GM19455 (cell line): ENCODE data around the gene CAPG.
A peak's percentile ranks its signal among the peaks of the same experiment; 100 is the strongest.
"Not testable (repeated sequence)": the region's sequence is repeated elsewhere in the genome, so short reads cannot be mapped to it uniquely, and the experiment has no call there.

Experiments
- ATAC-seq: cut with Tn5 transposase; IDR thresholded peaks from one replicate; pipeline ENCODE4 v1.9.1; 2021; ENCODE audit not compliant: unreplicated experiment

CAPG gene, protein sequence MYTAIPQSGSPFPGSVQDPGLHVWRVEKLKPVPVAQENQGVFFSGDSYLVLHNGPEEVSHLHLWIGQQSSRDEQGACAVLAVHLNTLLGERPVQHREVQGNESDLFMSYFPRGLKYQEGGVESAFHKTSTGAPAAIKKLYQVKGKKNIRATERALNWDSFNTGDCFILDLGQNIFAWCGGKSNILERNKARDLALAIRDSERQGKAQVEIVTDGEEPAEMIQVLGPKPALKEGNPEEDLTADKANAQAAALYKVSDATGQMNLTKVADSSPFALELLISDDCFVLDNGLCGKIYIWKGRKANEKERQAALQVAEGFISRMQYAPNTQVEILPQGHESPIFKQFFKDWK

DNA sequence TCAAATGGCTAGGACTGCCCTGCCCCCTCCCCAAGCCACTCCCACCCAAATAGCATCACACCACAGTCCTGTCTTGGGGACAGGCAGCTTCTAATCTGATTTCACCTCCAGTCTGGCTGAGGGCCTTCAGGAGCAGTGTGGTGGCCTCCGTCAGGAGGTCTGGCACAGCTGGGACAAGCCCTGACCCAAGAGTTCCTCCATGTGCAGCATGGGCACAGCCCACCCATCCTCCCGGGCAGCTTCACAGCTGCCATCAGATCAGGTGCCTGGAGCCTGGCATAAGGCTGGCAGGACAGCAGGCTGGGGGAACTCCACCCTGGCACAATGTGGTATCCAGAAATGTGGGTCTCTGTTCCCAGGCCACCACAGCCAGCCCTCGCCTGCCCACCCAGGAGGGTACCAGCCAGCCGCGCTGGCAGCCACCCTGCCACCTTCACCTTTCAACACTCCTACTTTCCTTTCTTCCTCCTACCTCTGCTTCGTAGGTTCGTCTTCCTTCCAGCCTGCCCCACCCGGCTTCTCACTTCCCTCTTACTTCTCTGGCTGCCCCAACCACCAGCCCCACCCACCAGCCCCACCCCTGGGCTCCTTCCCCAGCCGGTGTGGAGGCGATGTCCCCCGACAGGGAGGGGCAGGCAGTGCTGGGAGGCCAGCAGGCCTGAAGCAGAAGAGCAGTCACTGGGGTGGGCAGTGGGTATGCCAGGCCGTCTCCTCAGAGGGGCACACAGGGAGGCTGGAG, at the start of gene CAPG:
CAPG (minus strand) TSS at position 522 of the 739 bp plus-strand sequence. CDS start 8,221 bp downstream, outside the sequence.
- ATAC-seq, result peak; percentile 60

- no peak for ATAC-seq
Measured at GRCh38 chr2:85459771-85460170, 49.6 kb upstream of the CAPG start.

DNA sequence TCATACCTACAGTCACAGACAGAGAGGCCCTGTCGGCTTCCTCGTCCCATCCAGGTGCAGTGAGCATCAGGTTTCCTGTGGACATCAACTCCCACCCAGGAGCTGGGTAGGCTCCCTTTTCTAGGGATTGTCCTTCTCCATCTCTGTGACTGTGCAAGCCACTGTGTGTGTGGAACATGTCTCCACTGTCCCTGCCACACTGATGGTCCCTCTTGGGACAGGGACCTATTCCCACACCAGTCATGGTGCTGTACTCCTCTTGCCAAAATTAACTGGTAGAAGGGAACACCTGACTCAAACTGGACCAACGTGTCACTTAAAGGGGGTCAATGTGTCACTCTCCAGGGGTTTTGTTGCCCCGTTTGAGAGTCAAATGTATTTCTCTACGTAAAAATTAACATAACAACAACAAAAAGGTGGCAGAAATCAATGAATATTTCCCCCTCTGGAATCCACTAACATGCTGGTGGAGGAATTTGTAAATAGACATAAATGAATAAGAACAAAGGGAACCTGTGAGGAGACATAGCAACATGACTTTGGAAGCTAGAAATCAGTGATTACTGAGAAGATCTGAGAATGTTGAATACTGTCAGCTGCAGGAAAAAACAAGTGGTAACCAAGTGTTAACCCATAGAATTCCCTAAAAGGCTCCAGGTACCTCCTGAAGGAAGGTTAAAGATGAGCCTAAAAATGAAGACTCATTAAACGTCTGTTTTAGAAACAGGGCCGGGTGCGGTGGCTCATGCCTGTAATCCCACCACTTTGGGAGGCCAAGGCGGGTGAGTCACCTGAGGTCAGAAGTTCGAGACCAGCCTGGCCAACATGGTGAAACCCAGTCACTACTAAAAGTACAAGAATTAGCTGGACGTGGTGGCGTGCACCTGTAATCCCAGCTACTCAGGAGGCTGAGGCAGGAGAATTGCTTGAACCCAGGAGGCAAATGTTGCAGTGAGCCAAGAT, 48.7 kb upstream of the CAPG start:
- ATAC-seq, result no peak

- no peak for ATAC-seq
Measured at GRCh38 chr2:85457877-85458316, 47.7 kb upstream of the CAPG start.

- ATAC-seq, result no peak
Measured at GRCh38 chr2:85457043-85457442, 46.9 kb upstream of the CAPG start.

- ATAC-seq, result no peak
Measured at GRCh38 chr2:85455552-85456090, 45.5 kb upstream of the CAPG start.

- no peak for ATAC-seq
Measured at GRCh38 chr2:85453571-85453970, 43.4 kb upstream of the CAPG start.

GRCh38 chr2:85452237-85452636, 42.1 kb upstream of the CAPG start:
- ATAC-seq, result no peak

GRCh38 chr2:85449214-85449588, 39.0 kb upstream of the CAPG start:
- no peak for ATAC-seq

GRCh38 chr2:85448461-85449213, 38.5 kb upstream of the CAPG start:
- ATAC-seq, result no peak

DNA sequence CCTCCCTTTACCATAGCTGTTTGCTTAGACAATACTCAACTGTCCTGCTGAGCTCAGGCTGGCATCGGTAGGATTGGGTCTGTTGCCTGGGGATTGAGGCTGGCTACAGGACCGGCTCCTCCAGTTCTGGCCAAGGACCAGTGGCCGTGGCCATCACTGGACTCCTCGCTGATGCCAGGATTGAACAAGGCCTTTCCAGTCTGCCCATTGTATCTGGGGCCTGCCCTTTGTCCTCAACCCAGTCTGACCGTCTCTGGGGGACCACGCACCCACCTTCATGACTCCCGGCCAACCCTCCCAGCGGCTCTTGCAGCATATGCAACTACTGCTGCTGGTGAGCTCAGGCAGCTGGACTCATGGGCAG, 37.0 kb upstream of the CAPG start:
- no peak for ATAC-seq

GRCh38 chr2:85446296-85447221, 36.4 kb upstream of the CAPG start:
- ATAC-seq, result no peak

DNA sequence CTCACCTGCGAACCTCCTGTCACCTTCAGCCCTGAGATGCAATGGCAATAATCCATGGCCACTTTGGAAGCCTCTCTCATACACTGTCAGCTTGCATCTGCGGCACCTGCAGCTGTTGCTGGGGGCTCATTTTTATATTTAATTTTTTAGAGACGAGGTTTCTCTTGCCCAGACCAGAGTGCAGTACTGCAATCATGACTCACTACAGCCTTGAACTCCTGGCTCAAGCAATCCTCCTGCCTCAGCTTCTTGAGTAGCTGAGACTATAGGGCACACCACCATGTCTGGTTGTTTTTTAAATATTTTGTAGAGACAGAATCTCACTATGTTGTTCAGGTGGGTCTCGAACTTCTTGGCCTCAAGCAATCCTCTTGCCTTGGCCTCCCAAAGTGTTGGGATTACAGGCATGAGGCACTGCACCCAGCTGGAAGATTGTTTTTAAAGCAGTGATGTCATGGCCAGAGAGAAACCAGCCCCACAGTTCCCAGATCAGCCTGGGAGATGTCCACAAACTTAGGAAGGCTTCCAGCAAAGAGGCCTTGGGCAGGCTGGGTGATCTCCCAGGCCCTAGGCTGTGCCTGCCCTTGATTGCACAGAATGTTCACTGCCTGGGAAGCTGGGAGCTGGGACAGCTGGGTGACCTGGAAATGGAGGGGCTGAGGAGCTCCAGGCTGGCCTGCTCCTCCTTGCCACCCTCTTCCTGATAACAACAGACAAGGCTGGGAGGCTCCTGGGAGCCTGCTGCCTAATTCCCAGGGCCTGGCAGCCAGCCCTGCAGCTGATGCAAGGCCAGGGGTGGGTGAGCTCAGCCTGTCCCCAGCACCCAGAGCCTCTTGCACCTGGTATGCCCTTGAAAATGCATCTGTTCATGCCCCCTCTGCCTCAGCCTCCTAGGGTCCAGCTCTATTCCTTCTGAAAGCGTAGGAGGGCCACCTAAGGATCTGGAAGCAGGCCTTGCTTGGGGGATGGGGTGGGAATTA, 35.4 kb upstream of the CAPG start:
- no peak for ATAC-seq

- no peak for ATAC-seq
Measured at GRCh38 chr2:85444629-85445172, 34.5 kb upstream of the CAPG start.

DNA sequence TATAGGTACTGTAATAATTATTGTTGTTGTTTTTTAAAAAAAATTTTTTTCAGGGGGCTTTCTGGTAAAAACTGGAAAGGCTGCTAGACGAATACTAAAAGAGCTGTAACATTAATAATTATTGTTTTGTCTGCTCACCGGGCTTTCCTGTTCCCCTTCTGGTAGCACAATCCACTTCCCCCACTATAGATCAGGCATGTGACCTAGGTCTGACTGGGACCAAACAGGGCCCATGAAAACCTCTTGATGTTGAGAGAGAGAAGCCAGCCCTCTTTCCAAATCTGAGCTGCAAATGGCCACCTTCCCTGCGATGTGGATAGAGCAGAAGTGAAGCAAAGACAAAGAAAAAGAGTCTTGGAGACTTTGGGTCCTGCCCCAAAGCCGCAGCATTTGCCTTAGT, 31.7 kb upstream of the CAPG start:
- no peak for ATAC-seq

- no peak for ATAC-seq
Measured at GRCh38 chr2:85440729-85441128, 30.6 kb upstream of the CAPG start.

DNA sequence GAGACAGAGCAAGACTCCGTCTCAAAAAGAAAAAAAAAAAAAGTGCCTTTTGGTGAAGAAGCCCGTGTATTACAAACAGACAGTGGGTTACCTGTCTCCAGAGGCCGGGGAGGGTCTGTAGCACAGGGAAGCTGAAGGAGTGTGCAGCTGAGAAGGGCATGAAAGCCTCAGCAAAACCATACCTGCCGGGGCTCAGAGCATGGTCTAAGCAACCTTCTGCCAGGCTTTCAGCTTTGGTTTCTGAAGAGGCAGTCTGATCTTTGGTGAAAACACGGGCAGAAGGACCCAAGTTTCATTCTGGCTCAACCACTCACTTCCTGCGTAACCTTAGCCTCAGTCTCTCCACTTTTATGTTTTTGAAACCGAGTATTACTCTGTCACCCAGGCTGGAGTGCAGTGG, 29.8 kb upstream of the CAPG start:
- no peak for ATAC-seq

DNA sequence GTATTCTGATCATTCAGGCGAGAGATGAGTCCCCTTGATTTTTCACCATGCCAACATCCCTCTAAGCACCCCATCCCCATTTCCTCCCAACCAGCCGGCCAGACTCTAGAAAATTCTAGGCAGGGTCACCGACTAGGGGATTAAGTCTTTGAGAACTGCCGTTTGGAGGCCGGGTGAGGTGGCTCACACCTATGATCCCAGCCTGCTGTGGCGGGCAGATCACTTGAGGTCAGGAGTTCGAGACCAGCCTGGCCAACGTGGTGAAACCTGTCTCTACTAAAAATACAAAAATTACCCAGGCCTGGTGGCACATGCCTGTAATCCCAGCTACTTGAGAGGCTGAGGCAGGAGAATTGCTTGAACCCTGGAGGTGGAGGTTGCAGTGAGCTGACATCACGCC, 29.4 kb upstream of the CAPG start:
- not testable (repeated sequence) for ATAC-seq
